H1 (cell line): ENCODE results near the gene EGFR. TPM values are rescaled to one million over a fixed set of nuclear protein-coding genes. Genes with fewer than 3 reads are reported as not detected.

ENCODE experiments used
- CBX5 ChIP-seq: fragments of 300-800, 300-1000 bp; sonication (generic); IDR thresholded peaks from 2 replicates; pipeline ENCODE4 v1.7.1; 2016; ENCODE audit warnings: antibody characterized with exemption, low read length, low read depth
- CHD7 ChIP-seq: fragments of 300-600 bp; sonication (generic); IDR thresholded peaks from 2 replicates; pipeline ENCODE4 v1.7.1; 2012; ENCODE audit warnings: low read length, moderate library complexity, mild to moderate bottlenecking, inconsistent platforms; ENCODE audit not compliant: insufficient replicate concordance
- YY1 ChIP-seq: IDR thresholded peaks from 2 replicates; pipeline ENCODE4 v1.6.1; 2011; ENCODE audit warnings: low read depth, mild to moderate bottlenecking, low read length
- polyA plus RNA-seq, 7 experiments: library from polyadenylated mRNA; depleted of rRNA in 3 of 7; stranded (reverse) in 5 of 7; unstranded in 2 of 7; fragments of >200 nt in 5 of 7; fragments of 200-250 nt in 2 of 7; gene quantifications; 1 replicate in 5 of 7; 2 replicates in 1 of 7; 4 replicates in 1 of 7; pipeline versions ENCODE4 v1.2.1 to v1.2.3, GENCODE V29; 2011 to 2013; ENCODE audit warnings: missing spikeins in 2 of 7, mixed read lengths in 2 of 7
- total RNA-seq: library from RNA; stranded (reverse); fragmentation: NEBNext Ultra II Directional; extraction: Animal tissue kit (Norgen Biotek cat#: 25700); gene quantifications from 2 replicates; pipeline ENCODE4 v1.2.1, GENCODE V29; 2021

Gene EGFR
- total and polyA plus RNA-seq, 2 of the 8 experiments (the other 6 are each of a cell fraction or from before 2014, with no cell fraction given): 1.9 to 5.8 TPM

GRCh38 chr7:55149001-55149400 is 130.2 kb downstream of the EGFR start (continued):
- TF ChIP-seq CHD7 (no peak), CBX5 (no peak), YY1 (no peak)
